HG02798 (cell line): ENCODE results near the gene STAT5B.
"Not testable (repeated sequence)": the region's sequence is repeated elsewhere in the genome, so short reads cannot be mapped to it uniquely, and the experiment has no call there.

ENCODE experiments used
- ATAC-seq: cut with Tn5 transposase; IDR thresholded peaks from one replicate; pipeline ENCODE4 v1.9.1; 2021; ENCODE audit warnings: mild to moderate bottlenecking; ENCODE audit not compliant: unreplicated experiment, poor library complexity

Gene STAT5B

GRCh38 chr17:42307362-42307927 lies 31.3 kb upstream of the STAT5B start:
- no peak for ATAC-seq

- no peak for ATAC-seq
Observed at GRCh38 chr17:42306385-42306667, 30.1 kb upstream of the STAT5B start.

- no peak for ATAC-seq
Observed at GRCh38 chr17:42305543-42306384, 29.6 kb upstream of the STAT5B start.

GRCh38 chr17:42305031-42305330 lies 28.8 kb upstream of the STAT5B start:
- ATAC-seq, result not testable (repeated sequence)

GRCh38 chr17:42304187-42305030 lies 28.2 kb upstream of the STAT5B start:
- ATAC-seq, result no peak

GRCh38 chr17:42303694-42304093 lies 27.5 kb upstream of the STAT5B start:
- ATAC-seq, result no peak

- ATAC-seq, result no peak
Observed at GRCh38 chr17:42301022-42301421, 24.8 kb upstream of the STAT5B start.

GRCh38 chr17:42299913-42300312 lies 23.7 kb upstream of the STAT5B start:
- not testable (repeated sequence) for ATAC-seq

- ATAC-seq, result not testable (repeated sequence)
Observed at GRCh38 chr17:42299361-42299760, 23.2 kb upstream of the STAT5B start.

- not testable (repeated sequence) for ATAC-seq
Observed at GRCh38 chr17:42297775-42298174, 21.6 kb upstream of the STAT5B start.

GRCh38 chr17:42296012-42296411 lies 19.8 kb upstream of the STAT5B start:
- no peak for ATAC-seq

GRCh38 chr17:42294469-42295398 lies 18.5 kb upstream of the STAT5B start:
- no peak for ATAC-seq

- ATAC-seq, result no peak
Observed at GRCh38 chr17:42291129-42291528, 14.9 kb upstream of the STAT5B start.

- no peak for ATAC-seq
Observed at GRCh38 chr17:42290577-42290976, 14.4 kb upstream of the STAT5B start.

GRCh38 chr17:42289611-42290181 lies 13.5 kb upstream of the STAT5B start:
- ATAC-seq, result no peak

- peak; percentile 10 for ATAC-seq
Observed at GRCh38 chr17:42288803-42289610, 12.8 kb upstream of the STAT5B start.

- peak; percentile 52 for ATAC-seq
Observed at GRCh38 chr17:42287977-42288802, 12.0 kb upstream of the STAT5B start, which contains the start of gene STAT5A. Gene STAT5A (plus strand): TSS chr17:42288498. CDS start chr17:42289412, 914 bp downstream.

- ATAC-seq, result peak; percentile 20
Observed at GRCh38 chr17:42287305-42287976, 11.2 kb upstream of the STAT5B start.
